GM12878 (cell line): ENCODE measurements around the gene NKD1. TPM values are rescaled to one million over a fixed set of nuclear protein-coding genes. Genes with fewer than 3 reads are reported as not detected.

Experiments
- ATAC-seq: fragments of 200-7000 bp; cut with Tn5 transposase; 3 replicates; pipeline ENCODE4 v1.9.1; 2020; ENCODE audit warnings: mild to moderate bottlenecking, moderate library complexity
- BruUV-seq: library from RNA; stranded (reverse); fragments of 400-500 nt; replicated peaks from 2 replicates; lab custom pipeline; 2021; lab: Mats Ljungman, UMichigan
- CTCF ChIA-PET: fragments of 300-600 bp; sonication (Branson Sonifier 250); formaldehyde crosslinking; extraction: SDS; loops from one replicate; lab custom pipeline; 2021; ENCODE audit warnings: inconsistent platforms; lab: Yijun Ruan, JAX
- POLR2A ChIA-PET: fragments of 350-600 bp; formaldehyde crosslinking; extraction: SDS; loops from one replicate; lab custom pipeline; 2021; ENCODE audit warnings: inconsistent platforms; lab: Charles Lee
- RAD21 ChIA-PET: fragments of 300-600 bp; sonication (Branson Sonifier 250); formaldehyde crosslinking; loops from one replicate; lab custom pipeline; 2023; ENCODE audit warnings: antibody characterized with exemption; ENCODE audit not compliant: unreplicated experiment; lab: Charles Lee
- SMC1A ChIA-PET: fragments of 300-600 bp; sonication (Branson Sonifier 250); formaldehyde crosslinking; loops from one replicate; lab custom pipeline; 2023; ENCODE audit not compliant: unreplicated experiment, uncharacterized antibody; lab: Charles Lee
- DNase-seq: peaks from one replicate; pipeline ENCODE4 v3.0.0-alpha.2; 2011; ENCODE audit warnings: low read depth, low spot score
- FAIRE-seq: peaks from 3 replicates; lab custom pipeline; 2011; peaks lifted over from hg19 to GRCh38; lab: Jason Lieb, UNC
- H2AFZ ChIP-seq: 2 replicates; pipeline ENCODE4 v1.6.0; 2011; ENCODE audit warnings: low read depth, low read length, control low read depth; ENCODE audit not compliant: control insufficient read depth
- H3K27ac ChIP-seq: 2 replicates; pipeline ENCODE4 v1.5.1; 2011; ENCODE audit warnings: control low read depth; ENCODE audit not compliant: control insufficient read depth, insufficient read depth
- H3K27me3 ChIP-seq, 2 experiments: replicated peaks in 1 of 2; 2 replicates each; pipeline versions ENCODE4 v1.6.0 to v1.6.1; 2011; ENCODE audit warnings: low read length in 1 of 2; ENCODE audit not compliant: control insufficient read depth in 2 of 2, insufficient read depth in 2 of 2
- H3K36me3 ChIP-seq, 2 experiments: 2 replicates each; pipeline ENCODE4 v1.5.1; 2011; ENCODE audit warnings: low read length in 1 of 2; ENCODE audit not compliant: control insufficient read depth in 2 of 2, insufficient read depth in 2 of 2
- H3K4me1 ChIP-seq: 2 replicates; pipeline ENCODE4 v1.6.1; 2011; ENCODE audit warnings: mild to moderate bottlenecking, low read length, moderate library complexity, mixed read lengths; ENCODE audit not compliant: control insufficient read depth, insufficient read depth
- H3K4me2 ChIP-seq: 2 replicates; pipeline ENCODE4 v1.6.0; 2011; ENCODE audit warnings: control low read depth; ENCODE audit not compliant: control insufficient read depth, insufficient read depth
- H3K4me3 ChIP-seq: fragments of 200-600 bp; sonication (generic); 2 replicates; pipeline ENCODE4 v1.5.1; 2016
- H3K79me2 ChIP-seq: 2 replicates; pipeline ENCODE4 v1.6.0; 2011; ENCODE audit warnings: low read length; ENCODE audit not compliant: control insufficient read depth, insufficient read depth
- H3K9ac ChIP-seq: 2 replicates; pipeline ENCODE4 v1.8.0; 2011; ENCODE audit warnings: low read length, control low read depth, mixed read lengths; ENCODE audit not compliant: control insufficient read depth, insufficient read depth
- H3K9me3 ChIP-seq: replicated peaks from 3 replicates; pipeline ENCODE4 v1.5.1; 2011; ENCODE audit warnings: mild to moderate bottlenecking, low read length; ENCODE audit not compliant: control insufficient read depth, insufficient read depth
- H4K20me1 ChIP-seq: 2 replicates; pipeline ENCODE4 v1.6.0; 2011; ENCODE audit not compliant: control insufficient read depth, insufficient read depth
- ATF2 ChIP-seq: IDR thresholded peaks from 2 replicates; pipeline ENCODE4 v1.6.1; 2012; ENCODE audit warnings: low read length, inconsistent platforms
- BCLAF1 ChIP-seq: fragments of 450-650 bp; IDR thresholded peaks from 2 replicates; pipeline ENCODE4 v1.6.1; 2017; ENCODE audit warnings: antibody characterized with exemption, mild to moderate bottlenecking, moderate library complexity
- CBX3 ChIP-seq: fragments of 200-600 bp; sonication (generic); IDR thresholded peaks from 2 replicates; pipeline ENCODE4 v1.6.1; 2016; ENCODE audit warnings: low read depth, borderline replicate concordance
- CREM ChIP-seq: IDR thresholded peaks from 2 replicates; pipeline ENCODE4 v1.6.1; 2014; ENCODE audit warnings: antibody characterized with exemption, low read depth
- FOS ChIP-seq: IDR thresholded peaks from 3 replicates; pipeline ENCODE4 v1.6.1; 2011; ENCODE audit warnings: borderline replicate concordance; ENCODE audit not compliant: insufficient read length; ENCODE audit errors: extremely low read depth
- GATAD2B ChIP-seq: fragments of 450-650 bp; conservative IDR thresholded peaks from 2 replicates; pipeline ENCODE4 v1.6.1; 2017; ENCODE audit warnings: low read depth, mild to moderate bottlenecking, moderate library complexity
- LARP7 ChIP-seq: fragments of 450-650 bp; IDR thresholded peaks from 2 replicates; pipeline ENCODE4 v1.6.1; 2017; ENCODE audit warnings: mild to moderate bottlenecking
- MYC ChIP-seq: IDR thresholded peaks from 2 replicates; pipeline ENCODE4 v1.6.1; 2011; ENCODE audit warnings: mild to moderate bottlenecking, low read length, moderate library complexity, inconsistent platforms; ENCODE audit not compliant: insufficient read depth, insufficient replicate concordance, insufficient read length, severe bottlenecking
- NFYA ChIP-seq: IDR thresholded peaks from 2 replicates; pipeline ENCODE4 v1.6.1; 2011; ENCODE audit warnings: low read depth, mild to moderate bottlenecking, low read length, improper control_type of control experiment, borderline replicate concordance
- NFYB ChIP-seq: IDR thresholded peaks from 2 replicates; pipeline ENCODE4 v1.6.1; 2011; ENCODE audit warnings: low read depth, mild to moderate bottlenecking, low read length, improper control_type of control experiment, moderate library complexity; ENCODE audit not compliant: insufficient read depth
- NR2F1 ChIP-seq: fragments of 450-650 bp; conservative IDR thresholded peaks from 2 replicates; pipeline ENCODE4 v1.6.1; 2017; ENCODE audit warnings: mild to moderate bottlenecking
- SREBF2 ChIP-seq: IDR thresholded peaks from 2 replicates; pipeline ENCODE4 v1.6.1; 2012; ENCODE audit warnings: mild to moderate bottlenecking, low read length
- SRF ChIP-seq, 2 experiments: IDR thresholded peaks; 2 replicates each; pipeline ENCODE4 v1.6.1; 2011; ENCODE audit warnings: low read depth in 2 of 2, low read length in 2 of 2, mild to moderate bottlenecking in 1 of 2, moderate library complexity in 1 of 2
- TCF12 ChIP-seq: IDR thresholded peaks from 2 replicates; pipeline ENCODE4 v1.6.1; 2011; ENCODE audit warnings: low read depth, mild to moderate bottlenecking, low read length
- WGBS: methylation state at CpG from one replicate; pipeline ENCODE4 v1.1.6; 2016; ENCODE audit warnings: low lambda C conversion rate; ENCODE audit not compliant: insufficient replicate concordance, insufficient coverage; ENCODE audit errors: missing lambda C conversion rate; 5-methylcytosine and 5-hydroxymethylcytosine counted together
- in situ Hi-C: fragments of 300-500 bp; cut with MboI; formaldehyde crosslinking; loops from 9 replicates; pipeline ENCODE4 v1.14.3; 2018; ENCODE audit warnings: mixed read lengths
- intact Hi-C: fragments of 100-400 bp; cut with micrococcal nuclease; formaldehyde crosslinking; loops from one replicate; pipeline ENCODE4 v1.14.2; 2022; ENCODE audit not compliant: unreplicated experiment
- polyA plus RNA-seq, 11 experiments: library from polyadenylated mRNA; depleted of rRNA in 4 of 11; unstranded in 6 of 11; stranded (reverse) in 5 of 11; fragments of >200 nt; fragmentation: Nextera tagmentation in 4 of 11; fragmentation: Illumina TruSeq in 1 of 11; extraction: Ambion mirVana in 4 of 11; extraction: Trizol in 1 of 11; gene quantifications; 1 replicate in 1 of 11; 2 replicates in 10 of 11; pipeline versions ENCODE4 v1.2.1 to v1.2.3, GENCODE V29; 2011 to 2016; ENCODE audit warnings: inconsistent platforms in 2 of 11, missing spikeins in 2 of 11, low read depth in 1 of 11
- total RNA-seq, 4 experiments: library from RNA; depleted of rRNA in 3 of 4; stranded (reverse); fragments of >200 nt in 3 of 4; fragmentation: Illumina TruSeq in 1 of 4; extraction: Trizol in 1 of 4; gene quantifications; 2 replicates each; pipeline versions ENCODE4 v1.2.1 to v1.2.3, GENCODE V29; 2013 to 2021
- TF ChIP-seq, protein P1 (sequence below), 3 experiments: IDR thresholded peaks in 2 of 3; conservative IDR thresholded peaks in 1 of 3; 2 replicates each; pipeline ENCODE4 v1.5.1; 2011; ENCODE audit warnings: low read depth in 3 of 3, low read length in 3 of 3, mild to moderate bottlenecking in 3 of 3, control low read depth in 2 of 3, moderate library complexity in 2 of 3, inconsistent platforms in 1 of 3, mixed read lengths in 1 of 3; ENCODE audit not compliant: control insufficient read depth in 2 of 3, insufficient read depth in 1 of 3; ENCODE audit errors: extremely low read depth in 1 of 3

Gene NKD1
- total and polyA plus RNA-seq, 10 of the 15 experiments (the other 5 are each of a cell fraction or from before 2014, with no cell fraction given), result under 0.01 to 0.49 (median 0.04) TPM; not detected in 2

DNA sequence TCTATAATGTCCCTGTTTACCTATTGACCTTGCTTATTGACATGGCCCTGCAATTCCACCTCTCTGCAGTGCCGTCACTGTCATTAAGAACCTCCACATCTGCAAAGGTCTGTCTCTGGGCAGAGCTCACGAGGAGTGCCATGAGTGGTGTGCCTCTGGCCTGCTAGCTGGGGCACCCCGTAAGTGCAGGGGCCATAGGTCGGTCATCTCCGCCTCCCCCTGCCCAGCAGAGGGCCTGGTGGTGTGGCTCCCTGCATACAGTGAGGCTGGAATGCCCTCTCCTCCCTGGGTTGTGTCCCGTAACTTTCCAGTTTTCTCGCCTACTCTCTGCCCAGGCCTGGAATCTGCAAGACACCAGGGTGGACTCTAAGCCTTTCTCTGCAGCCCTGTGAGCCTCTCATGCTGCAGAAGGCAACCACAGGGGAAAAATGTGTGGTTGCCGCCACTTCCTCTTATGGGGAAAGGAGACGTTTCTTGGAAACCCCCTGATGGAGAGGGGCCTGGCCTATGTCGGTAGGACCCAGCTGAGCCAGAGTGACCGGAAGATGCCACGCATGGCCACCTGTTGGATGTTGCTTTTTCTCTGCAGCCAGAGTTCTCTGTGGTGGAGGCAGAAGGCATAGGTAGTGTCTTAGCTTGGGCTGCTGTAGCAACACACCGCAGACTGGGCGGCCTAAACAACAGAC is 135.6 kb downstream of the NKD1 start:
- H3K9ac ChIP-seq, result peak overlapping the region; percentile 38
- WGBS, result 1% methylated on average over 14 of the region's 14 CpGs
- ChIA-PET POLR2A (interaction anchor here (1.0 to 8.0 kb wide), 5 partner anchors 13 to 61 kb away, joined by 3 to 116 read pairs (median 18); partner anchors contain the start of gene CYLD), SMC1A (interaction anchor here (0.6 to 24.8 kb wide), 6 partner anchors 12 to 66 kb away, joined by 3 to 600 read pairs (median 59); partner anchors contain the start of genes CYLD and NOD2), CTCF (interaction anchor here (0.8 to 13.2 kb wide), 7 partner anchors 12 to 413 kb away, joined by 3 to 257 read pairs (median 9); partner anchors contain the start of gene CYLD), RAD21 (interaction anchor here (1.1 to 29.0 kb wide), 5 partner anchors 15 to 63 kb away, joined by 3 to 578 read pairs (median 16); partner anchors contain the start of gene CYLD)
- no peaks in the 10 kb centered on the region for H4K20me1 ChIP-seq
- peaks cover 46% of the 10 kb centered on the region for H3K4me1 ChIP-seq
- intact Hi-C loops, result loop anchor here (1.0 to 5.0 kb wide), 3 partner anchors 12 to 412 kb away; no protein-coding TSS in a partner anchor
- ATAC-seq (peak; percentile 71), DNase-seq (peak; percentile 87), FAIRE-seq (no peak)
- no peaks in the 10 kb centered on the region for H3K36me3 ChIP-seq
- no peaks in the 10 kb centered on the region for H3K9me3 ChIP-seq
- H3K27me3 ChIP-seq, result no peaks in the 10 kb centered on the region
- peak overlapping the region; percentile 86 for H3K27ac ChIP-seq
- H2AFZ ChIP-seq, result peak overlapping the region; percentile 31
- BruUV-seq, result no TSS peak
- H3K4me2 ChIP-seq, result peak overlapping the region; percentile 69
- H3K4me3 ChIP-seq, result 0 out of 2 replicates have a peak overlapping the region, but pooled peaks have one; percentile 6
- peaks cover 30% of the 10 kb centered on the region for H3K79me2 ChIP-seq
- in situ Hi-C loops, result no loop called here
- TF ChIP-seq SREBF2 (no peak), CREM (peak; percentile 82), MYC (no peak), NFYB (no peak), CBX3 (no peak), BCLAF1 (no peak), NR2F1 (peak; percentile 81), NFYA (no peak), GATAD2B (peak; percentile 98), LARP7 (0 out of 2 replicates have a peak, but pooled peaks have one; percentile 23), TCF12 (peak; percentile 92), ATF2 (peak; percentile 48; the same call in 1 of the 2 replicates), FOS (no peak), SRF (IDR thresholded peaks at IDR 0.05; ENCODE audit: low read depth in 2 of 2, low read length in 2 of 2) (peak in 1 of 2 experiments; percentile 63; a peak in 2 of 4 replicates)
- TF ChIP-seq, protein P1, sequence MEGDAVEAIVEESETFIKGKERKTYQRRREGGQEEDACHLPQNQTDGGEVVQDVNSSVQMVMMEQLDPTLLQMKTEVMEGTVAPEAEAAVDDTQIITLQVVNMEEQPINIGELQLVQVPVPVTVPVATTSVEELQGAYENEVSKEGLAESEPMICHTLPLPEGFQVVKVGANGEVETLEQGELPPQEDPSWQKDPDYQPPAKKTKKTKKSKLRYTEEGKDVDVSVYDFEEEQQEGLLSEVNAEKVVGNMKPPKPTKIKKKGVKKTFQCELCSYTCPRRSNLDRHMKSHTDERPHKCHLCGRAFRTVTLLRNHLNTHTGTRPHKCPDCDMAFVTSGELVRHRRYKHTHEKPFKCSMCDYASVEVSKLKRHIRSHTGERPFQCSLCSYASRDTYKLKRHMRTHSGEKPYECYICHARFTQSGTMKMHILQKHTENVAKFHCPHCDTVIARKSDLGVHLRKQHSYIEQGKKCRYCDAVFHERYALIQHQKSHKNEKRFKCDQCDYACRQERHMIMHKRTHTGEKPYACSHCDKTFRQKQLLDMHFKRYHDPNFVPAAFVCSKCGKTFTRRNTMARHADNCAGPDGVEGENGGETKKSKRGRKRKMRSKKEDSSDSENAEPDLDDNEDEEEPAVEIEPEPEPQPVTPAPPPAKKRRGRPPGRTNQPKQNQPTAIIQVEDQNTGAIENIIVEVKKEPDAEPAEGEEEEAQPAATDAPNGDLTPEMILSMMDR (IDR thresholded peaks at IDR 0.05 in 2 of 3, conservative IDR thresholded peaks at IDR 0.05 in 1 of 3; ENCODE audit: control insufficient read depth in 2 of 3, extremely low read depth in 1 of 3, insufficient read depth in 1 of 3, low read depth in 3 of 3, low read length in 3 of 3), result no peak
